HEK293T (cell line): ENCODE results near the gene KIF26B.

Source experiments
- ARNT ChIP-seq: fragments of 450-650 bp; IDR thresholded peaks from 2 replicates; pipeline ENCODE4 v1.6.1; 2017; ENCODE audit warnings: mild to moderate bottlenecking
- FOXA1 ChIP-seq: fragments of 450-650 bp; IDR thresholded peaks from 2 replicates; pipeline ENCODE4 v1.6.1; 2016; ENCODE audit warnings: mild to moderate bottlenecking

- TF ChIP-seq FOXA1 (no peak), ARNT (no peak)
Observed at GRCh38 chr1:245288796-245289195, 134.0 kb downstream of the KIF26B start.
